HepG2 (cell line): Measurements from ENCODE around the gene KRT77. TPM values are rescaled to one million over a fixed set of nuclear protein-coding genes. Genes with fewer than 3 reads are reported as not detected.

Experiments
- ATAC-seq: fragments of 200-7000 bp; cut with Tn5 transposase; 3 replicates; pipeline ENCODE4 v1.9.1; 2020; ENCODE audit warnings: mild to moderate bottlenecking, moderate library complexity
- BruUV-seq: library from RNA; stranded (reverse); fragments of 400-500 nt; replicated peaks from 2 replicates; lab custom pipeline; 2021; lab: Mats Ljungman, UMichigan
- CTCF ChIA-PET: fragments of 300-600 bp; formaldehyde crosslinking; extraction: SDS; loops from one replicate; lab custom pipeline; 2021; ENCODE audit warnings: low total read pairs, inconsistent platforms, low intra/inter-chr PET ratio; lab: Yijun Ruan, JAX
- POLR2A ChIA-PET: fragments of 350-600 bp; sonication (Branson Sonifier 250); formaldehyde crosslinking; loops from one replicate; lab custom pipeline; 2020; ENCODE audit warnings: antibody characterized with exemption, inconsistent platforms; lab: Yijun Ruan, JAX
- DNase-seq: peaks from one replicate; pipeline ENCODE4 v3.0.0-alpha.2; 2015; ENCODE audit warnings: low spot score
- FAIRE-seq: peaks from 3 replicates; lab custom pipeline; 2011; peaks lifted over from hg19 to GRCh38; lab: Jason Lieb, UNC
- H2AFZ ChIP-seq: one replicate; pipeline ENCODE4 v1.6.1; 2011; ENCODE audit warnings: low read length, inconsistent platforms
- H3K27ac ChIP-seq: fragments of 300-600 bp; 3 replicates; pipeline ENCODE4 v1.8.0; 2011; ENCODE audit warnings: mixed run types, mild to moderate bottlenecking, mixed read lengths, low read length, inconsistent platforms; ENCODE audit not compliant: insufficient read depth; ENCODE audit errors: extremely low read length
- H3K27me3 ChIP-seq, 2 experiments: fragments of 200-600 bp in 1 of 2; 2 replicates in 1 of 2; 3 replicates in 1 of 2; pipeline versions ENCODE4 v1.6.0 to v1.8.0; 2011; ENCODE audit warnings: low read length in 2 of 2, mild to moderate bottlenecking in 2 of 2, moderate library complexity in 2 of 2, inconsistent platforms in 1 of 2; ENCODE audit not compliant: insufficient read depth in 2 of 2, control insufficient read depth in 1 of 2
- H3K36me3 ChIP-seq, 2 experiments: fragments of 200-600 bp in 1 of 2; replicated peaks in 1 of 2; 2 replicates in 1 of 2; 3 replicates in 1 of 2; pipeline versions ENCODE4 v1.5.1 to v1.8.0; 2011; ENCODE audit warnings: low read length in 2 of 2, inconsistent platforms in 1 of 2; ENCODE audit not compliant: insufficient read depth in 2 of 2, control insufficient read depth in 1 of 2
- H3K4me1 ChIP-seq: 2 replicates; pipeline ENCODE4 v1.5.1; 2012; ENCODE audit warnings: low read length, inconsistent platforms; ENCODE audit not compliant: insufficient read depth
- H3K4me2 ChIP-seq: 2 replicates; pipeline ENCODE4 v1.6.0; 2011; ENCODE audit warnings: low read depth, low read length, inconsistent platforms
- H3K4me3 ChIP-seq, 3 experiments: fragments of 200-600 bp in 1 of 3; sonication (generic), shearing (Covaris generic) in 1 of 3; replicated peaks in 1 of 3; 2 replicates each; pipeline ENCODE4 v1.5.1; 2011 to 2016; ENCODE audit warnings: low read length in 3 of 3, inconsistent platforms in 2 of 3, low read depth in 2 of 3, mild to moderate bottlenecking in 2 of 3, control low read depth in 1 of 3, mixed read lengths in 1 of 3; ENCODE audit not compliant: insufficient read depth in 1 of 3
- H3K79me2 ChIP-seq: one replicate; pipeline ENCODE4 v1.6.1; 2011; ENCODE audit warnings: low read length, inconsistent platforms; ENCODE audit not compliant: insufficient read depth
- H3K9ac ChIP-seq: 2 replicates; pipeline ENCODE4 v1.6.0; 2011; ENCODE audit warnings: mild to moderate bottlenecking, low read depth, low read length, inconsistent platforms; ENCODE audit not compliant: insufficient read depth
- H3K9me3 ChIP-seq: 2 replicates; pipeline ENCODE4 v1.5.1; 2012; ENCODE audit warnings: mild to moderate bottlenecking, low read length
- H4K20me1 ChIP-seq: 2 replicates; pipeline ENCODE4 v1.6.0; 2011; ENCODE audit warnings: inconsistent platforms, mild to moderate bottlenecking, low read length, moderate library complexity; ENCODE audit not compliant: insufficient read depth
- ATAD3A ChIP-seq: sonication (generic); formaldehyde crosslinking; IDR thresholded peaks from 2 replicates; pipeline ENCODE4 v1.4.0; 2020; ENCODE audit warnings: missing genetic modification reagents
- CAMTA2 ChIP-seq: sonication (generic); formaldehyde crosslinking; IDR thresholded peaks from 2 replicates; pipeline ENCODE4 v1.4.0; 2020; ENCODE audit warnings: mild to moderate bottlenecking, missing genetic modification reagents, borderline replicate concordance
- FOXK1 ChIP-seq: sonication (generic); formaldehyde crosslinking; IDR thresholded peaks from 2 replicates; pipeline ENCODE4 v1.4.0; 2020; ENCODE audit warnings: low read depth, missing genetic modification reagents, borderline replicate concordance
- GZF1 ChIP-seq: sonication (generic); formaldehyde crosslinking; IDR thresholded peaks from 2 replicates; pipeline ENCODE4 v1.5.1; 2020; ENCODE audit warnings: mild to moderate bottlenecking, missing genetic modification reagents
- HNRNPLL ChIP-seq: fragments of 200-400 bp; formaldehyde crosslinking; IDR thresholded peaks from 2 replicates; pipeline ENCODE4 v1.6.1; 2017; ENCODE audit warnings: mild to moderate bottlenecking, low read depth, low read length; ENCODE audit not compliant: poor library complexity, severe bottlenecking
- ISL2 ChIP-seq: sonication (generic); formaldehyde crosslinking; IDR thresholded peaks from 2 replicates; pipeline ENCODE4 v1.5.0; 2020; ENCODE audit warnings: missing genetic modification reagents
- ISX ChIP-seq: sonication (generic); formaldehyde crosslinking; conservative IDR thresholded peaks from 2 replicates; pipeline ENCODE4 v1.5.0; 2020; ENCODE audit warnings: missing genetic modification reagents
- ZNF20 ChIP-seq: sonication (generic); formaldehyde crosslinking; IDR thresholded peaks from 2 replicates; pipeline ENCODE4 v1.4.0; 2020; ENCODE audit warnings: mild to moderate bottlenecking, moderate library complexity, missing genetic modification reagents
- ZNF383 ChIP-seq: sonication (generic); formaldehyde crosslinking; IDR thresholded peaks from 2 replicates; pipeline ENCODE4 v1.4.0; 2020; ENCODE audit warnings: missing genetic modification reagents, mild to moderate bottlenecking, borderline replicate concordance
- ZNF557 ChIP-seq: sonication (generic); formaldehyde crosslinking; IDR thresholded peaks from 2 replicates; pipeline ENCODE4 v1.4.0; 2020; ENCODE audit warnings: missing genetic modification reagents
- ZNF768 ChIP-seq: sonication (generic); formaldehyde crosslinking; IDR thresholded peaks from 2 replicates; pipeline ENCODE4 v1.4.0; 2020; ENCODE audit warnings: missing genetic modification reagents
- WGBS: methylation state at CpG from one replicate; pipeline ENCODE4 v1.1.6; 2017; ENCODE audit warnings: low lambda C conversion rate; 5-methylcytosine and 5-hydroxymethylcytosine counted together
- in situ Hi-C: cut with HindIII; loops from 2 replicates; pipeline ENCODE4 v1.10.0; 2017; ENCODE audit warnings: low pct_unique_long_range_greater_than_20kb; ENCODE audit not compliant: extremely low pct_ligation_motif_present
- intact Hi-C: fragments of 100-400 bp; cut with micrococcal nuclease; formaldehyde crosslinking; loops from one replicate; pipeline ENCODE4 v1.10.0; 2022; ENCODE audit not compliant: unreplicated experiment
- polyA plus RNA-seq, 8 experiments: library from polyadenylated mRNA; depleted of rRNA in 3 of 8; stranded (reverse) in 7 of 8; unstranded in 1 of 8; fragments of >200 nt; fragmentation: Illumina TruSeq in 4 of 8; extraction: Trizol in 4 of 8; gene quantifications; 2 replicates each; pipeline versions ENCODE4 v1.2.1 to v1.2.3, GENCODE V29; 2011 to 2016; ENCODE audit warnings: low read depth in 4 of 8, missing spikeins in 1 of 8, mixed read lengths in 1 of 8; ENCODE audit not compliant: insufficient read depth in 1 of 8
- total RNA-seq, 5 experiments: library from RNA; depleted of rRNA; stranded (reverse); fragments of >200 nt; fragmentation: Illumina TruSeq; extraction: Trizol; gene quantifications; 2 replicates each; pipeline ENCODE4 v1.2.3, GENCODE V29; 2016; ENCODE audit warnings: low read depth in 1 of 5
- TF ChIP-seq, protein P1 (sequence below): sonication (generic); formaldehyde crosslinking; IDR thresholded peaks from 2 replicates; pipeline ENCODE4 v1.9.0; 2021; ENCODE audit warnings: missing genetic modification reagents, mild to moderate bottlenecking, borderline replicate concordance
- TF ChIP-seq, protein P2 (sequence below): IDR thresholded peaks from 2 replicates; pipeline ENCODE4 v1.6.1; 2016; ENCODE audit warnings: low read depth, missing genetic modification reagents, missing compliant biosample characterization

Gene KRT77
- total and polyA plus RNA-seq, 2 of the 13 experiments (the other 11 are each of a cell fraction or from before 2014, with no cell fraction given) = not detected

DNA sequence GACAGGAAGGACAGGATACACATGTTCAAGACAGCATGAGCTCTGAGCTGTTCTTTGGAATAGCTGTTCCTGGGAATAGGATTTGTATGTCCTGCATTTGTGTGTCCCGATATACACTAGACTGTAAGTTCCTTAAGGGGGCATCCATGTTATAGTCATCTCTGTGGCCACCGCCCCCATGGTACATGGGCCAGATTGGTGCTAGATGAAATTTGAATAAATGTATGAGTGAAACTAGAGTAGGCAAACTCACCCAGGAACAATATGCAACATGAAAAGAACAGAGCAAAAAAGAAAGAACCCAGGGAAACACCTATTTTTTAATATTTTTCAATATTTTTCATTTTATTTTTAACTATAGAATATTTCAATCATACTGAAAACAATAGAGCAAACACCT lies 25.1 kb upstream of the KRT77 start:
- no peak for DNase-seq
- intact Hi-C loops = no loop called here
- H4K20me1 ChIP-seq = no peaks in the 10 kb centered on the region
- peaks cover 2 to 53% of the 10 kb centered on the region in 2 experiments; a peak in 3 of 5 replicates for H3K27me3 ChIP-seq
- ChIA-PET POLR2A (no interaction called here), CTCF (no interaction called here)
- H3K36me3 ChIP-seq = no peaks in the 10 kb centered on the region
- in situ Hi-C loops = no loop called here
- no peak for TF ChIP-seq GZF1 (CRISPR knock-in tag)
- no peak for TF ChIP-seq FOXK1 (CRISPR knock-in tag)
- TF ChIP-seq, protein P1, sequence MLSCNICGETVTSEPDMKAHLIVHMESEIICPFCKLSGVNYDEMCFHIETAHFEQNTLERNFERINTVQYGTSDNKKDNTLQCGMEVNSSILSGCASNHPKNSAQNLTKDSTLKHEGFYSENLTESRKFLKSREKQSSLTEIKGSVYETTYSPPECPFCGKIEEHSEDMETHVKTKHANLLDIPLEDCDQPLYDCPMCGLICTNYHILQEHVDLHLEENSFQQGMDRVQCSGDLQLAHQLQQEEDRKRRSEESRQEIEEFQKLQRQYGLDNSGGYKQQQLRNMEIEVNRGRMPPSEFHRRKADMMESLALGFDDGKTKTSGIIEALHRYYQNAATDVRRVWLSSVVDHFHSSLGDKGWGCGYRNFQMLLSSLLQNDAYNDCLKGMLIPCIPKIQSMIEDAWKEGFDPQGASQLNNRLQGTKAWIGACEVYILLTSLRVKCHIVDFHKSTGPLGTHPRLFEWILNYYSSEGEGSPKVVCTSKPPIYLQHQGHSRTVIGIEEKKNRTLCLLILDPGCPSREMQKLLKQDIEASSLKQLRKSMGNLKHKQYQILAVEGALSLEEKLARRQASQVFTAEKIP (CRISPR knock-in tag) = no peak
- no peak for TF ChIP-seq ISX (CRISPR knock-in tag)
- TF ChIP-seq ZNF20 (CRISPR knock-in tag) = no peak
- TF ChIP-seq ZNF557 (CRISPR knock-in tag) = no peak
- TF ChIP-seq HNRNPLL = no peak
- TF ChIP-seq ZNF768 (CRISPR knock-in tag) = no peak
- TF ChIP-seq CAMTA2 = no peak
- no peak for TF ChIP-seq ATAD3A (CRISPR knock-in tag)
- TF ChIP-seq, protein P2, sequence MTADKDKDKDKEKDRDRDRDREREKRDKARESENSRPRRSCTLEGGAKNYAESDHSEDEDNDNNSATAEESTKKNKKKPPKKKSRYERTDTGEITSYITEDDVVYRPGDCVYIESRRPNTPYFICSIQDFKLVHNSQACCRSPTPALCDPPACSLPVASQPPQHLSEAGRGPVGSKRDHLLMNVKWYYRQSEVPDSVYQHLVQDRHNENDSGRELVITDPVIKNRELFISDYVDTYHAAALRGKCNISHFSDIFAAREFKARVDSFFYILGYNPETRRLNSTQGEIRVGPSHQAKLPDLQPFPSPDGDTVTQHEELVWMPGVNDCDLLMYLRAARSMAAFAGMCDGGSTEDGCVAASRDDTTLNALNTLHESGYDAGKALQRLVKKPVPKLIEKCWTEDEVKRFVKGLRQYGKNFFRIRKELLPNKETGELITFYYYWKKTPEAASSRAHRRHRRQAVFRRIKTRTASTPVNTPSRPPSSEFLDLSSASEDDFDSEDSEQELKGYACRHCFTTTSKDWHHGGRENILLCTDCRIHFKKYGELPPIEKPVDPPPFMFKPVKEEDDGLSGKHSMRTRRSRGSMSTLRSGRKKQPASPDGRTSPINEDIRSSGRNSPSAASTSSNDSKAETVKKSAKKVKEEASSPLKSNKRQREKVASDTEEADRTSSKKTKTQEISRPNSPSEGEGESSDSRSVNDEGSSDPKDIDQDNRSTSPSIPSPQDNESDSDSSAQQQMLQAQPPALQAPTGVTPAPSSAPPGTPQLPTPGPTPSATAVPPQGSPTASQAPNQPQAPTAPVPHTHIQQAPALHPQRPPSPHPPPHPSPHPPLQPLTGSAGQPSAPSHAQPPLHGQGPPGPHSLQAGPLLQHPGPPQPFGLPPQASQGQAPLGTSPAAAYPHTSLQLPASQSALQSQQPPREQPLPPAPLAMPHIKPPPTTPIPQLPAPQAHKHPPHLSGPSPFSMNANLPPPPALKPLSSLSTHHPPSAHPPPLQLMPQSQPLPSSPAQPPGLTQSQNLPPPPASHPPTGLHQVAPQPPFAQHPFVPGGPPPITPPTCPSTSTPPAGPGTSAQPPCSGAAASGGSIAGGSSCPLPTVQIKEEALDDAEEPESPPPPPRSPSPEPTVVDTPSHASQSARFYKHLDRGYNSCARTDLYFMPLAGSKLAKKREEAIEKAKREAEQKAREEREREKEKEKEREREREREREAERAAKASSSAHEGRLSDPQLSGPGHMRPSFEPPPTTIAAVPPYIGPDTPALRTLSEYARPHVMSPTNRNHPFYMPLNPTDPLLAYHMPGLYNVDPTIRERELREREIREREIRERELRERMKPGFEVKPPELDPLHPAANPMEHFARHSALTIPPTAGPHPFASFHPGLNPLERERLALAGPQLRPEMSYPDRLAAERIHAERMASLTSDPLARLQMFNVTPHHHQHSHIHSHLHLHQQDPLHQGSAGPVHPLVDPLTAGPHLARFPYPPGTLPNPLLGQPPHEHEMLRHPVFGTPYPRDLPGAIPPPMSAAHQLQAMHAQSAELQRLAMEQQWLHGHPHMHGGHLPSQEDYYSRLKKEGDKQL = no peak
- no peak for TF ChIP-seq ISL2 (CRISPR knock-in tag)
- no peak for TF ChIP-seq ZNF383 (CRISPR knock-in tag)
- TF ChIP-seq, all 625 proteins: peak for 0
- H3K9ac ChIP-seq = no peak overlapping the region
- no peaks in the 10 kb centered on the region for H3K4me1 ChIP-seq
- ATAC-seq = no peak
- no TSS peak for BruUV-seq
- H2AFZ ChIP-seq = no peak overlapping the region
- no peaks in the 10 kb centered on the region for H3K9me3 ChIP-seq
- no peak overlapping the region for H3K4me2 ChIP-seq
- no peak overlapping the region for H3K4me3 ChIP-seq
- H3K79me2 ChIP-seq = no peaks in the 10 kb centered on the region
- WGBS = 11% methylated on average over 2 of the region's 2 CpGs
- FAIRE-seq = no peak
- no peak overlapping the region for H3K27ac ChIP-seq
